Measurements from ENCODE around the gene LRRC75B.
A peak's percentile ranks its signal among the peaks of the same experiment; 100 is the strongest.
"Not testable (repeated sequence)": the region's sequence is repeated elsewhere in the genome, so short reads cannot be mapped to it uniquely, and the experiment has no call there.

The LRRC75B gene

GRCh38 chr22:24592851-24593558 is at the start of gene LRRC75B:
LRRC75B (minus strand) TSS chr22:24593073; CDS start chr22:24593039, 34 bp downstream.
- peak; percentile 92 for DNase-seq

DNA sequence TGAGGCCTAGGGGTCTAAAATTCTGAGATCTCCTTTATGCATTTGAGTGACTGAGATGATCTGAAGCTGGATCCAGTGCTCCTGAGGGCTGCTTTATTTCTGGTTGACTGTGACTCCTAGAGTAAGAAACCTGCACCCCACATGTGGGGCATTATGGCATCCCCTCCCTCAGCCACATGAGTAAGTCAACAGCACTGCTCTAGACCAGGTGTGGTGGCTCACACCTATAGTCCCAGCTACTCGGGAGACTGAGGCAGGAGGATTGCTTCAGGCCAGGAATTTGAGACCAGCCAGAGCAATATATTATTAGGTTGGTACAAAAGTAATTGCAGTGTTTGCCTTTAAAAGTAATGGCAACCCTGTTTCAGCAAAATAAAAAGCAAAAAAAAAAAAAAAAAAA is 49.4 kb upstream of the LRRC75B start:
- DNase-seq: not testable (repeated sequence)

- not testable (repeated sequence) for DNase-seq
Observed at GRCh38 chr22:24636513-24636912, 43.6 kb upstream of the LRRC75B start.

- peak; percentile 45 for DNase-seq
Observed at GRCh38 chr22:24634776-24635389, 42.0 kb upstream of the LRRC75B start.

GRCh38 chr22:24633231-24634023 is 40.6 kb upstream of the LRRC75B start:
- DNase-seq: peak; percentile 26

GRCh38 chr22:24632642-24633041 is 39.8 kb upstream of the LRRC75B start:
- DNase-seq: peak; percentile 55

- DNase-seq: not testable (repeated sequence)
Observed at GRCh38 chr22:24631430-24632122, 38.7 kb upstream of the LRRC75B start.

GRCh38 chr22:24630812-24631427 is 38.0 kb upstream of the LRRC75B start:
- peak; percentile 45 for DNase-seq

DNA sequence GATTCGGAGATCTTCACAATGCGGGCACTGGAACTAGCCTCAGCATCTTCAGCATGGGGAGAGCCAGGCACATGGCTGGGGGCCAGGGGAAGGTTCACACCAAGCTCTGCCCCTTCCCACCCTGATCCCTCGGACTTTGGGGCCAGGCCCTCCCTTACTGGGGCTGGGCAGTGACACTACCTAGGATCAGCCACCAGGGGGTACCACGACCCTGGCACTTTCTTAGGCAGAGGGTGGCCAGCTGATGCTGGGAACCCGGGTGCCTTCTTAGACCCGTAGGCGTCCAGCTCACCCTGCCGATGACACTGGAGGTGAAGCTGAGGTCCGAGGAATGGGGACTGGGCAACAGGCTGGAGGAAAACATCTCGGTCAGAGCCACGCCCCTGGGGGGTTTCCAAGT is 36.2 kb upstream of the LRRC75B start:
- peak; percentile 55 for DNase-seq

- not testable (repeated sequence) for DNase-seq
Observed at GRCh38 chr22:24627911-24628310, 35.0 kb upstream of the LRRC75B start.

- peak; percentile 51 for DNase-seq
Observed at GRCh38 chr22:24622596-24622995, 29.7 kb upstream of the LRRC75B start.

DNA sequence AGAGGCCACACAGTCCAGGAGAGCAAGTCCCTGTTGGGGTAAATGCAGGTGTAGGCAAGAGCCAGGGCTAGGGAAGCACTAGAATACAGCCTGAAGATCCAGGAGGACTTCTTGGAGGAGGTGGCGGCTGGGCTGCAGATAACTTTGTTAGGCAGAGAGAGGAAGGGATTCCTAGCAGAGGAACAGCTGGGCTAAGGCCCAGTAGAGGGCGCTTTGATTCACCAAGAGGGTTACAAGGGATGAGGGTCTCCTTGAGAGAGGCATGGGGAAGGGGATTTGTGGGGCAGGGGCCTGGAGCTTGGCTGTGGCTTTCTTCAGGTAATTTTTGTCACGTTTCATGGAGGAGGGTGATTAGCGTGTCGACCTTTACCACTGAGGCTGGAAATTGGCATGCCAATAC is 28.4 kb upstream of the LRRC75B start:
- DNase-seq: not testable (repeated sequence)

- DNase-seq: not testable (repeated sequence)
Observed at GRCh38 chr22:24614794-24615193, 21.9 kb upstream of the LRRC75B start.

DNA sequence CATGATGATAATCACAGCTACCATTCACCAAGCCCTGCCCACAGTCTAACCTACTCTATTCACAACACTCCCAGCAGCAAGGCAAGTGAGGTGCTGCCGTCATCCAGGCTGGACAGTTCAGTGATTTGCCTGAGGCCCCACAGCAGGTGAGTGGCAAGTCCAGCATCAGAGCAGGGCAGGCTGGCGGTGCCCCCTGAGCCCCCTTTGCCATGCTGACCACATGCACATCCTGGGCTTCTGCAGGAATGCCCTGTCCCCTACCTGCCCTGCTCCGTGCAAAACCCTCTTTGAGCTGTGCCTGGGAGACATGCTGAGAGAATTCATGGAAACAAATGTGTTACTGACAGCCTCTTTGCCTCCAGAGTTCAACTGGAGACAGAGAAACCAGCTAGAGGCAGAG is 17.0 kb upstream of the LRRC75B start:
- not testable (repeated sequence) for DNase-seq

DNA sequence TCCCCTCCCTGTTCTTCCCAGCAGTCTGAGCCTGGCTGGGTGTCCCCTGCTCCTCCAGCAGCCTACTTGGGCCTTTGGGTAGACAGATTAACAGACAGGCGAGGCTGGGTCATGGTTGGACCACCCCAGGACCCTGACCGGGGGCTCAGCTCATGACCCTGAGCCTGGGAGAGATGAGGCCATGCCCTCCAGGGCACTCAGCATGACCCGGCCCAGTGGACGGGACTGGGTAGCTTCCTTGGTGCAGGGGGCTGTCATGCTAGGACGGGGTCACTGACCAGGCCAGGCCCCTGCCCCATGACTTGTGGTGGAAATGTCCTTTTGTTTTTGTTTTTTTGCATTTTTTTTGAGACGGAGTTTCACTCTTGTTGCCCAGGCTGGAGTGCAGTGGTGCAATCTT is 15.5 kb upstream of the LRRC75B start:
- not testable (repeated sequence) for DNase-seq

DNA sequence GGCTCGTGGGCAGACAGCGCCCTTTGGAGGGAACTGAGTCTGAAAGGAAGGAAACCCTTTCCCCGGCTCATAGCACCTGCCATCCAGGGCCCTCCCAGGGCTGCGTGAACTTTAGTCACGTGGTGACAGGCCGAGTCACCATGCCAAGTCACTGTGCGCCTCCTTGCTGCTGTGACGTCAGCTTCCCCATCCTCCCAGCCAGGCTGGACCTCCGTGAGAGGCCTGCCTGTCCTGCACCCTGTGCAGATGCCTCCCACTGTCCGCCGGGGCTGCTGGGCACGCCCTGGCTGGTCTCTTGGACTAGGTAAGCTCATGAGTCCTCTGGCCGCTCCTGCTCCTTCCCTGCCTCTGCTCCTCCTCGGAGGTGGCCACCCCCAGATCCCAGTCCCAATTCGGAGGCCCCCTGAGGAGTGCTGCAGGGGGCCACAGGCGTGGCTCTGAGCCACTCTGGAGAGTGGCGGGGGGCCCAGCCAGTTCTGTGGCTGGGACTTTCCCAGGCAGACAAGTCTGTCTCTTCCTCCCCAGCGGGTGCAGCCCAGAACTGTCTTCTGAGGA is 14.6 kb upstream of the LRRC75B start:
- peak; percentile 77 for DNase-seq

- DNase-seq: not testable (repeated sequence)
Observed at GRCh38 chr22:24606340-24606739, 13.5 kb upstream of the LRRC75B start.

DNA sequence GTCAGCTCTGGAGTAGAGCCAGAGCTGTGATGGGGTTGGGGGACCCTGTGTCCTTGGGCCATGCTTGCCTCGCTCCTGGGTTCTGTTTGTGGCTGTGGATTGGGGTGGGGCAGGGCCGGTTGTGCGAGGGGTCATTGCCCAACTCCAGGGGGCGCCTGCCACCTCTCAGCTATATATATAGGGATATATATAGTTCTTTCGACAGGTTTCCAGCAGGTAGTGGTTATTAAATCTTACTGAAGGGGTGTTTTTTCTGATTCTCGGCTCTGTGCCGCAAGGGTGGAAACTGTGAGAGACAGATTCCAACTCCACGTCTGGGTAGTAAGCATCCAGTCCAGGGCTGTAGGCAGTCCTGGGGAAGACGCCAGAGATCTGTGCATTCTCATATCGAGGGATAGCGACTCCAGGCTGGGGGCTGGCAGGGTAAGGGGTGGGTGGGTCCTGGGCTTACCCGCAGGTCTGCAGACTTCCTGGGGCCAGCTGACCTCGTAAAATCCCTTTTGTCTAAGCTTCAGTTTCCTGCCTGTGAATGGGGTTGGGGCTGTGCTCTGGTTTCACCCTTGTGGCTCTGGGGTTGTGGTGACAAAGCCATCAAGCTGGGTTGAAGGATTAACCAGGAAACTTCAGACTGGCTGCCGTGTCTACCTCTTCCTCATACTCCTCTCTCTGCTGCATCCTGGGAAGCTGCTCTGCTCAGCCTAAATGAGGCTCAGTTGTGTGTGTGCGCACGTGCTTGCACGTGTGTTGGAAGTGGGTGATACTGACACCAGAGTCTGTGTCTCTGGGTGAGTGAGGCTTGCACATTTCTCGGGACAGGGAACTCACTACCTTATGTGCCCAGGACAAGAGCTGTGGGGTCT is 11.1 kb upstream of the LRRC75B start:
- DNase-seq: peak; percentile 63

DNA sequence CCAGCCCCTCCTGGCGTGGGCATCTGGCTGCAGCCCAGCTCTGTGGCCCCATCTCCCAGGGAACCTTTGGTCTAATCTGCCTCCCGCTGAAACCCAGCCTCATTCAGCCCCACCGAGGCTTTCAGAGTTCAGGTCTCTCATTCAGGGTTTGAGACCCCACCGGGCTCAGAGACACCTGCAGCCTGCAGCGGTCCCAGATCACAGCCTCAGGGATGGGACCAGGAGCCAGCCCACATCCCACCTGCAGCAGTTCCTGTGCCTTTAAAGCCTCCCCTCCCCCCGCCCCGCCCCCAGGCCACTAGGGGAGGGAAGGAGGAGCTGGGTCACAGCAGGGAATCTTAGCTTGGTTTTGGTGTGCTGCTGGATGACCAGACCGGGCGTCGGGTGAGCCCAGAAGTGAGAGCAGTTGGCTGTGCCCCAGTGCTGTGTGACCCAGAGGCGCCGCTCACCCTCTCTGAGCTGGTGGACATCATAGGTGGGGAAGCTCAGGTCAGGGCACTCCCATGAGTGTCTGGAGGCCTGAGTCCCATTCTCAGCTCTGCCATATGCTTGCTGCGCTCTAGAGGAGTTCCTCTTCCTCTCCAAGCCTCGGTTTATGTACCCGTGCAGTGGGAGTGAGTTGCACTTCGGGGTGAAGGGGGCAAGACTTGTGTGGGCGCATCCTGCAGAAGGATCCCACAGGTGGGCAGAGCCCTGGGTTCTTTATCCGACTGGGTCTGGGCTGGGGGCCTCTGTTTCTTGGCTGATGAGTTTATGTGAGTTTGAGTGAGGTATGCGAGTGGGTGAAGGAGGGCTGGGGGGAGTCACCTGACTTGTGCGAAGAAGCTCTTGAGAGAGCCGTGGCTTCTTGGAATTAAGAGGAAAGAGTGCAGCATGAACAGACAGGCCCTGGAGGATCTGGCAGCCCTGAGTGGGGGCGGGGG is 10.2 kb upstream of the LRRC75B start, which contains the start of gene GGT1:
Gene GGT1, plus strand, starts transcription at position 347 of the 923 bp plus-strand sequence. CDS start 7,889 bp downstream, outside the sequence.
- peak; percentile 47 for DNase-seq
